GM18526 (cell line): ENCODE results near the gene ARMC8.

Source experiments
- POLR2A ChIP-seq: IDR thresholded peaks from 3 replicates; pipeline ENCODE4 v1.6.1; 2011; ENCODE audit not compliant: insufficient read length; ENCODE audit errors: extremely low read depth

ARMC8 gene, protein sequence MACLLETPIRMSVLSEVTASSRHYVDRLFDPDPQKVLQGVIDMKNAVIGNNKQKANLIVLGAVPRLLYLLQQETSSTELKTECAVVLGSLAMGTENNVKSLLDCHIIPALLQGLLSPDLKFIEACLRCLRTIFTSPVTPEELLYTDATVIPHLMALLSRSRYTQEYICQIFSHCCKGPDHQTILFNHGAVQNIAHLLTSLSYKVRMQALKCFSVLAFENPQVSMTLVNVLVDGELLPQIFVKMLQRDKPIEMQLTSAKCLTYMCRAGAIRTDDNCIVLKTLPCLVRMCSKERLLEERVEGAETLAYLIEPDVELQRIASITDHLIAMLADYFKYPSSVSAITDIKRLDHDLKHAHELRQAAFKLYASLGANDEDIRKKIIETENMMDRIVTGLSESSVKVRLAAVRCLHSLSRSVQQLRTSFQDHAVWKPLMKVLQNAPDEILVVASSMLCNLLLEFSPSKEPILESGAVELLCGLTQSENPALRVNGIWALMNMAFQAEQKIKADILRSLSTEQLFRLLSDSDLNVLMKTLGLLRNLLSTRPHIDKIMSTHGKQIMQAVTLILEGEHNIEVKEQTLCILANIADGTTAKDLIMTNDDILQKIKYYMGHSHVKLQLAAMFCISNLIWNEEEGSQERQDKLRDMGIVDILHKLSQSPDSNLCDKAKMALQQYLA

DNA sequence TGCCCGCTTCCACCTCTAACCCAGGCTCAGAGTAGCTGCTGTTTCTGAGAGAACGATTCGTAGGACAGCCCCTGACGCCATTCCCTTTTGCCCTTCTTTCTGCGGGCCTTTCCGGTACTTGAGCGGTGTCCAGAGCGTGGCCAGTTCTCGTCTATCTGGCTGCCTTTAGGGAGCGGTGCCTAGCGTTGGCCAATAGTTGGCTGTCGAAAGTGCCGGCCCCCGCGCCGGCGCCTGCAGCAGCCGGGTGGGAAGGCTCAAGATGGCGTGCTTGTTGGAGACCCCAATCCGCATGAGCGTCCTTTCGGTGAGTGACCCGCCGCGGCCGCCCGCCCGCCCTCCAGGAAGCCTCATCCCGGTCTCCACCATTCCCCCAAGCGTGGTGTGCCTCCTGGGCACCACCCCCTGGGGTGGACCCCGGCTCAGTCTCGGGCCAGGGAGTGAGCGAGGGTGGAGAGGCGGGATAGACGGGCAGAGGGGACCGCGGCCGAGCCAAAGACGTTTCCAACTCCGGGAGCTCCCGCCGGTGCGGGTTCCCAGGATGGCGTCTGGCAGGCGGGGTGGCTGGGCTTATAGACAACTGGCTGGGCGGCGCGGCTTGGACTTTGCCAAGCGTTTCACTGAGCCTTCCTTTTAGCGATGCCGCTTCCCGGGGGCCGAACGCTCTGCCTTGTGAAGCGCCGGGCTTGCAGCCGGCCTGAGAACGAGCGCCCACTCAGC is at the start of gene ARMC8:
Gene ARMC8 (plus strand): TSS at position 6 of the 717 bp plus-strand sequence. CDS start 254 bp downstream, at position 260.
- TF ChIP-seq POLR2A = peak; percentile 56

DNA sequence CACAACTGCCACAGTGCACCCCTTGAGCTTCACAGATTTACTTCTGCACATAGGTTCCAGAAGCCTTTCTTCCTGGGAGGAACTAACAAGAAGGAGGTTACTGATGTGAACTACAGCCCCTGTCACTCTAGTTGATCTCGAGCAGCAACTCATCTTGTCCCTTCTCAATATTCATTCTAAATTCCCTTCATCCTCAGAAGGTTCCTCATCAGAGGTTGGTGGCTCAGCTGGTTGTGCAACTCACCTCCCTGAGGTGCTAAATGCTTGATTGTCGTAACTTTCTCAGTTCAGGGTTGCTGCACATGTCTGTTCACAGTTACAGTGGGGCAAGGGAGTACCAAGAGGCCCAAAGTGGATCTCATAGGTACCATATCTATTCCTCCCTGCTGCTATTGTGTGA is 49.2 kb upstream of the ARMC8 start:
- no peak for TF ChIP-seq POLR2A

- no peak for TF ChIP-seq POLR2A
Measured at GRCh38 chr3:138139691-138140090, 47.4 kb upstream of the ARMC8 start.

DNA sequence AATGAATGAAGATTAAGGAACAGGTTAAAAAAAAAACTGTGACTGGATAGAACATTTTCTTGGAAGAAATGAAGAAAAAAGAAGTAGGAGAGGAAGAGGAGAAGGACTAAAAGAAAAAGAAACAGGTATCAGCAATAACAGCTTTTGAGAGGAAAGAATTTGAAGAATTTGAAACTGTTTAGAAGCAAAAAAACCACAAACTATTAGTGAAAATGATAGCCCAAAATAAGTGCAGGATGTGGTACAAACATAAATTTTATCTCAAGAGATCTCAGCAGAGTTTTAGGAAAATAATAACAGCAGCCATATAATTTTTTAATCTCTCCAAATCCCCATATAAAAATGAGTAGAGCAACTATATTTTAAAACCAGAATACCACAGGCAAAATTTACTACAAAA is 46.2 kb upstream of the ARMC8 start:
- no peak for TF ChIP-seq POLR2A

DNA sequence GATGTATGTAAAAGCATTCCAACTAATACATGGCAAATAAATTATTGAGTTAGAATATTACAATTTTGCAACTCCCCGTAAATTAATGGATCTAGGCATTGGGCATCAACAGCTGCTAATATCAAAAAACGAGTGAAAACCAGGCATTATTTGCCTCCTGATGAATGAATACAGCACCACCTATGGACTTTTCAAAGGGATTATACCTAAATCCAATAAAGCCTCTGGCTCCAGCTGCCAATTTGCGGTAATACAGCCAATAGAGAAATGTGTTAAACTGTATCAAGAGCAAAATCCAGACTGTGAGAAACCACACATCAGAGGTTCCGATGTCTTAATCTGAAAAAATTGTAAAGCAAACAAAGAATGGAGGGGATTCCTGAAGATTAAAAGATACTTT is 38.6 kb upstream of the ARMC8 start:
- no peak for TF ChIP-seq POLR2A

GRCh38 chr3:138154534-138154933 is 32.6 kb upstream of the ARMC8 start:
- TF ChIP-seq POLR2A = no peak

- TF ChIP-seq POLR2A = no peak
Measured at GRCh38 chr3:138157743-138158142, 29.4 kb upstream of the ARMC8 start.

DNA sequence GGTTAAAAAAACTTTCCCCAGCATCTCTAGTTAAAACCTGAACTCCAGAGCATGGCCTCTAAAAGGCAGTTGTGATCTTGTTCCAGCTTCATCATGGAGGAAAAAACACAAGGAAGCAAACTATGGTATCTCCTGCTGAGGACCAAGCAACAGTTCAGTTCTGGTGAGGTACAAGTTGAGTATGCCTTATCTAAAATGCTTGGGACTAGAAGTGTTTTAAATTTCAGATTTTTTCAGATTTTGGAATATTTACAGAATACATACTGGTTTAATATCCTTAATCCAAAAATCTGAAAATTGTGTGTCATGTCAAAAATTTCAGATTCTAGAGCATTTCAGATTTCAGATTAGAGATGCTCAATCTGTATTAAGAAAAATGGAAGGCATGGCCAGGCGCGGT is 22.0 kb upstream of the ARMC8 start:
- no peak for TF ChIP-seq POLR2A

- TF ChIP-seq POLR2A = no peak
Measured at GRCh38 chr3:138172625-138173024, 14.5 kb upstream of the ARMC8 start.

DNA sequence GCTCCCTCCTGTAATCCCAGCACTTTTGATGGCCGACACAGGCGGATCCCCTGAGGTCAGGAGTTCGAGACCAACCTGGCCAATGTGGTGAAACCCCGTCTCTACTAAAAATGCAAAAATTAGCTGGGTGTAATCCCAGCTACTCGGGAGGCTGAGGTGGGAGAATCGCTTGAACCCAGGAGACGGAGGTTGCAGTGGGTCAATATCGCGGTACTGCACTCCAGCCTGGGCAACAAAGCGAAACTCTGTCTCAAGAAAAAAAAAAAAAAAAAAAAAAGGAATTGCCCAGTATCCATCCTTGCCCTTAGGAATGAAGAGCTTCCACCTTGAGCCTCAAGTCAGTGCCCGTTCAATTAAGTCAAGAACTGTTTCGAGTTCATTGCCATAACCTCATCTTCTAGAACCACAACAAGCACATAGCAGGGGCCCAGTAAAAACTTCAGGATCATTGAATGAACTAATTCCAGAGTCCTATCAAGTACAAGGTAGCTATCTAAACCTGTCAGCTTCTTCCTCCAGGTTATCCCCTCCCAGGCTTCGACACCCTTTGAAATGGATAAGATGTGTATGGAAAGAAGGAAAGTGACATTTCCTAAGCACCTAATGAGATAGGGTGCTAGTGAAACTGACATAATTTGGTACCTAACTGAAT is 13.2 kb upstream of the ARMC8 start:
- no peak for TF ChIP-seq POLR2A

DNA sequence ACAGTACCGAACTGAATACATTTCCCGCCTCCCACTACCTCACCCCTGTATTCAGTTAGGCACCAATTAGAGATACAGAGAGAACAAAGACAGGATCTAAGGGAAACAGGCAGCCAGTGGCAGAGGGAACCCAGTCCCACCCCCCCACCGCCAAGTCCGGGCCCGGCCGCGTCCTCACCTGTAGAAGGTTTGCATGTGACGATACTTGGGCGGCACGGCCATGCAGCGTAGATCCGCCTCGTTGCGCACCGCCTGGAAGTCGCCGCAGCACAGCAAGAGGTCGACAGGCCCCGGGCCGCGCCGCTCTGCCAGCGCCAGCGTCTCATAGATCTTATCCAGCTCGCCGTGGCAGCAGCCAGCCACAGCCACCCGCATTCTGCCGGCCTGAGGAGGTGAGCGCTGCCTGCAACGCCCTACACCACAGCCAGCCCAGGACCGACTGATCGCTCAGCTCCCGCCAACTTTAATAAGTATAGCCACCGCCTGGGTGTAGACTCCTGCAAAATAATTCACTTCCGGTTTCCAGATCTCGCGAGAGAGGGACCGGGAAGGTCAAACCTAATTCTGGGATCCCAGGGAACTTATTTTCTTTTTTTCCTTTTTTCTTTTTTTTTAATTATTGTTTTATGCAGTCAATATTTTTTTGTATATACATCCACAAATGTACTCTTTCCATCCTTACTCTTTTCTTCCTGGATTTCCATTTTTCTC is 12.5 kb upstream of the ARMC8 start, which contains the start of gene DBR1:
Gene DBR1 (minus strand): TSS at position 501 of the 711 bp plus-strand sequence. CDS start 126 bp downstream, at position 375.
- peak; percentile 93 for TF ChIP-seq POLR2A

DNA sequence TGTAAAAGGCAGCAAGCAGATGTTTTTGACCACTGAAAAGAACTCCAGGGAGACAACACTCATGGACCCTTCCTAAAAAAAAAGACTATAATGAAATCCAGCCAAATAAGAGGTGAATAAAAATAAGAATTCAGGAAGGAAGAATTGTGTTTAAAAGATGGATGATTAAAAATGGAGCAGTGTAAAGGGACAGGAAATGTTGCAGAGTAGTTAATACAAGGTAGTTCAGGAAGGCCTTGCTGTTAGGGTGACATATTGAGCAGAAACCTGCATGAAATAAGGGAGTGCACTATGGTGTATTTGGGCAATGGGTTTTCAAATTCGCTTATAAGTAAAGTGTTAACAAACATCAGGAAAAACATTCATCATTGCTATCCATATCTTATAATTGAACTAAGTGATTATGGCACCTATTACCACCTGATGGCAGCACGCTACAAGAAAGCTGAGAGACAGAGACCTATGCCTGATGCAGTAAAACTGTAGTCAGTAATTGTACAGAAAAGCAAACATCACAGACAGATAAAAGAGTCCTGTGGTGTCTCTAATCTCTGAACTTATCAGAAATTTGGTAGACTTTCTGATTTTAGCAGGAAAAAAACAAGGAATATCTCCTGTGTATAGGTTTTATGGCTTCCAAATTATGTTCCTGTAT is 6.6 kb upstream of the ARMC8 start:
- TF ChIP-seq POLR2A = no peak

DNA sequence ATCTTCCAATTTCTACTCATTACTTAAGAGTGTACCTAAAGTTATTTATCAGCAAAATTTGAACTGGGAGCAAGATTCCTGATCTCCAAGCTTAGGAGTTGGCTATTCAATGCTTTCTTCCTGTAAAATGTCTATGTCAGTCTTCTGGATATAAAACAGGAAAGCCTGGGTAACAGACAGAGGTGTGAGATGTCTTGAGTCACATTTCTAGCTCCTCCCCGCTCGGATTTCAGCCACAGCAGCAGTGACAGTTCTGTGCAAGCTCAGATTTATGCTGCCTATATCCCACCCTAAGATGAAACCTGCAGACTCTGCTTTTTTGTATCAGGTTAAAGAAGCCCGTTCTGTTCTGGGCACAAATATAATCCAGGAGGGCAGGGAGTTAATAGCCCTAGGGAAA is 2.1 kb upstream of the ARMC8 start:
- no peak for TF ChIP-seq POLR2A

- no peak for TF ChIP-seq POLR2A
Measured at GRCh38 chr3:138186221-138186620, 880 bp upstream of the ARMC8 start.

DNA sequence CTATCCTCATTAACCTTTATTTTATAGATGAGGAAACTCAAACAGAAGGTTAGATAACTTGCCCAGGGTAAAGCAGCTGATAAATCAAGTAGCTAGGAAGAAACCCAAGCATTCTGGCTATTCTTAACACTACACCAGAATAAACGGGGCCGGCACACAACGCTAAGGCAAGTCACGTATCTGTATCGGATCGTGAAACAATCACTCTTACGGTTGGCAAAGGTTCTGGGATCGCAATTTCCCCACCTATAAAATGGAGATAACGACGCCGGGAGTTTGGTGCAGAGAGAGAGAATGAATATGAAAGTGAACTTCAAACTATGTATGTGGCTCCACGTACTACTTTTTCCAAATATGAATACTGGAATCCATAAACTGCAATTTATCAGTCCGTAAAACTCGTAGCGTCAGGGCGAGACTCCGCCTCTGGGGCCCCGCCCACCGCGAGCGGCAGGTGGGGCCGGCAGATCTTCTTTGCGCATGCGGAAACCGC is 252 bp upstream of the ARMC8 start:
- no peak for TF ChIP-seq POLR2A
